Transverse colon (tissue), 4 donors: ENCODE data around the gene STARD4.

ENCODE experiments used
- CTCF ChIP-seq, 5 experiments: fragments of 200-600 bp in 3 of 5; fragments of 450-650 bp in 2 of 5; sonication (generic) in 3 of 5; IDR thresholded peaks; 1 replicate in 2 of 5; 2 replicates in 3 of 5; pipeline ENCODE4 v1.5.1; 2016 to 2017; ENCODE audit warnings: antibody characterized with exemption in 5 of 5, inconsistent platforms in 3 of 5, mild to moderate bottlenecking in 2 of 5, moderate library complexity in 1 of 5
- EP300 ChIP-seq: sonication (generic); formaldehyde crosslinking; IDR thresholded peaks from one replicate; pipeline ENCODE4 v1.6.1; 2017; ENCODE audit warnings: antibody characterized with exemption, low read depth
- POLR2A ChIP-seq: fragments of 450-650 bp; IDR thresholded peaks from one replicate; pipeline ENCODE4 v1.6.1; 2016; ENCODE audit warnings: antibody characterized with exemption, mild to moderate bottlenecking, moderate library complexity
- POLR2AphosphoS5 ChIP-seq, 3 donors: sonication (generic); formaldehyde crosslinking; IDR thresholded peaks; one replicate each; pipeline ENCODE4 v1.6.1; 2016; ENCODE audit warnings: antibody characterized with exemption in 3 of 3

DNA sequence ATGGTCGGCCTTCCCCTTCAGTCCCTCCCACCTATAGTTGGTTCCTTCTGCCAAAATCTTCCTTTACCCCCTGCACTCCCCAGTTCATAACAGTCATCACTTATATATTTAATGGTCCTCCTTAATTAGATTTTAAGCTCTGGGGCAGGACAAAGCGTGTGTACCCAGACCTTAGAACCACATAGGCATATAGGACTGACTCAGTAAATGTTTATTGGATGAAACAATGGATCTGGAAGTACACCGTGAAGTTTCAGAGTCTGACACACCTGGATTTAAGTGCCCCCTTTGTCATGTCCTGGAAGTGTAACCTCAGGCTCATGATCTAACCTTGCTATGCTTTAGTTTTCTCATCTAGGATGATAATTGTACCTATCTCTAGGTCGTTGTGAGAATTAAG lies 32.0 kb downstream of the STARD4 start:
- no peak for TF ChIP-seq POLR2A
- TF ChIP-seq CTCF (IDR thresholded peaks at IDR 0.05), result no peak
- no peak for TF ChIP-seq EP300
- no peak for TF ChIP-seq POLR2AphosphoS5 (IDR thresholded peaks at IDR 0.05)
